DMS153 (cell line): ENCODE results near the gene PKNOX1.
"Not testable (repeated sequence)": the region's sequence is repeated elsewhere in the genome, so short reads cannot be mapped to it uniquely, and the experiment has no call there.

Experiments used
- DNase-seq: peaks from one replicate; lab custom pipeline; 2025; lab: John Stamatoyannopoulos, UW

The PKNOX1 gene

GRCh38 chr21:43020177-43020576 is 45.8 kb downstream of the PKNOX1 start:
- DNase-seq, result no peak

GRCh38 chr21:43020771-43021170 is 46.4 kb downstream of the PKNOX1 start:
- no peak for DNase-seq

DNA sequence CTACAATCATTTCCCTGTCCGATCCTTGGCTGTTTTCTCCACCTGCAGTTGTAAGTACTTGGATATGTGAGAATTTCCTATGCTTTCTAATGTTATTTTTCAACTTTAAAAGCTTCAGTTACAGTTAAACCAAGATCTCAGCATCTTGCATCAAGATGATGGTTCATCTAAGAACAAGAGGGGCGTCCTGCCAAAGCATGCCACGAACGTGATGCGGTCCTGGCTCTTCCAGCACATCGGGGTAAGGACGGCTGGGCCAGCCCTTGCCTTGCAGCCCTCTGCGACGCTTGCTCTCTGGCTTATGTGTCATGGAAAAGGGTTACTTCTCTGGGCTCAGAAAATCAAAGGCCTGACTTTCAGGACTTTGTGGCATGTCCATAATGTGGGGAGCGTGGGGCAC is 46.8 kb downstream of the PKNOX1 start:
- no peak for DNase-seq

- no peak for DNase-seq
These were observed 47.6 kb downstream of the PKNOX1 start for GRCh38 chr21:43021756-43022600.

DNA sequence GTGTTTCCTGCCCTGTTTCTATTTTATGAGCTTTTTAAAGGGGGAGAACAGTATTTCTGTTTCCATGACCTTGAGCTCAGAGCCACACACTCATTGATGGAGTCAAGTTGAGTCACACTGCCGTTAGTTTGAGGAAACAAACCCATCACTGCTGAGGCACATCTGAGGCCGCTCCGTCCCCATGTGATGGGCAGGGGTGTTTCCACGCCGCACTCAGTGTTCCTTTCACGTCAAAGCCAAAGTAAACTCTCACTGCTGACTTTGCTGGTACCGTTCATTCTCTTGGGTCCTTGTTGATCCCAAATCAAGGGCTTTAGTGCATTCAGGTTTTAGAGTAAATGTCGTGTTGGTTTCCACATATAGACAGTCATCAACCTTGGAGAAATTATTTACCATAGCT is 48.8 kb downstream of the PKNOX1 start:
- no peak for DNase-seq

GRCh38 chr21:43024439-43025136 is 50.2 kb downstream of the PKNOX1 start:
- no peak for DNase-seq

DNA sequence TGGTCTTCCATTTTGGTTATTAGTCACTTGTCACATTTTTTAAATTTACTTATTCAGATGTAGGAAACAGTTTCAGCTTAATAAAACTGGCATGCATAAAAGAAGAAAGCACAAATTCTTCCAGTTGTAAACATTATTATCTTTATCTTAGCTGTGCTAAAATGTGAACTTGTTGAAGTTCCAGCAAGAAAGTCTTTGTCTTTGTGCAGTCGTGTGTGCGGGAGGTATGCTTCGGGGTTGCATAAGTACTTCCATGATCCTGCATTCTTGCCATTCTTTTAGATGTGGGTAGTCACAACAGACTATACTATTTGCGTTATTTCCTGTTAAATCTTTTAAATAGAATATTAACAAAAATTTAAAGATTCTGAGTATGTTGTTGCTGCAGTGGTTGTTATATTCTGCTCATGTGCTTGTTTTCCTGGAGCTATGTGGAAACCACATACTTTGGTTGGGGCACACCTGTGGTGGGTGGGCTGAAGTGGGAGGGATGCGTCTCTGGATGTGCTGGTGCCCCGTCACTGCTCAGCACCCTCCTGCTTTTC is 51.3 kb downstream of the PKNOX1 start:
- no peak for DNase-seq

DNA sequence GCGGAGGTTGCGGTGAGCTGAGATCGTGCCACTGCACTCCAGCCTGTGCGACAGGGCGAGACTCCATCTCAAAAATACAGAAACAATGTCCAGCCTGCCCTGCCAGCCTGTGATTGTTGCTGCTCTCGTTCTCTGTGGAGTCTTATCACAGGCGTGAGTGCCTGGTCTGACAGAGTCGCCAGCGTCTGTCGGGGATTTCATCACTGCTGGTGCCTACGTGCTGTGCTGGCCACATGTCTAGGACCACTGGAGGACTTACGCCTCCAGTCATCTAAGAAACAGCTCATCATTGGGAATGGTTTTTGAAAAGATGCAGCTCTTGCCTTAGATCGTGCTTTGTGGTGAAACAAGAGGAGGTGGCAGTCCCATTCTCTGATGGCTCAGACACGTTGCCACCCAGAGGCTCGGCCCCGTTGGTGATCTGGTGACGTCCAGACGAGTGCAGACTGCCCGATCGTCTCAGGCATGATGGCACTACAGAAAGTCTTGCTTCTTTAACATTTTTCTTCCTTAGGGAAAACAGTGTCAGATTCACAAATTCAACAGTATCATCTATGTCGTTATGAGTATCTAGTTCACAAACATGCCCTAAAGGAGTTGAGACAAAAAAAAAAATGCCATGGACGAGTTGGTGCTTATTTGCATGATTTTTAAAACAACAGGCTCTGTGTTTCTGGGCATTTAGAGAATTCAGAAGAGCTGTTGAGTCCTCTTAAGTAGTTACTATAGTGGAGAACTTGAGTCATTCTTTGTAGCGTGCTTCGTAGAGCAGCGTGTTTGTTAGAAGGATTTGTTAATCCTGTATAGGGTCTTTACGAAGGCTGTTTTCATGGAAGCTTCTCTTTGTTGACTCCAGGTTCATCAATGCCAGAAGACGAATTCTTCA is 53.7 kb downstream of the PKNOX1 start:
- DNase-seq, result no peak

- no peak for DNase-seq
These were observed 55.4 kb downstream of the PKNOX1 start for GRCh38 chr21:43029785-43030184.

- no peak for DNase-seq
These were observed 56.8 kb downstream of the PKNOX1 start for GRCh38 chr21:43031121-43031619.

GRCh38 chr21:43034101-43034500 is 59.7 kb downstream of the PKNOX1 start:
- DNase-seq, result no peak

DNA sequence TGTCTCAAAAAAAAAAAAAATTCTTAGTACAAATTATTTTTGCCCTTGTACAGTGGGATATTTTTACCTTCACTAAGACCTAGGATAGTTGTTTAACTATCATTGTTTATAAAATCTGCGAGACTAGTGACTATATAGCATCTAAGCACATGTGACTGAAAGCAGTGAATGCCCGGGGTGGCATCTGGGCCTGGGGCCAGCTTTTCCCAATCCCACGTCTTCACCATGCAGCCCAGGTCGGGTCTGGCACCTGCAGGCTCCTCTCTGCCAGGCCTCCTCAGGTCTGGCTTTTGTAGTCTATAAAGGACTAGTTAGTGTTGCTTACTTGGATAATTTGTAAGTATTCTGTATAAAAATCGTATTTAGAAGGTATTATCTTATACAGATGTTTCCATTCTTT is 60.5 kb downstream of the PKNOX1 start:
- DNase-seq, result no peak

DNA sequence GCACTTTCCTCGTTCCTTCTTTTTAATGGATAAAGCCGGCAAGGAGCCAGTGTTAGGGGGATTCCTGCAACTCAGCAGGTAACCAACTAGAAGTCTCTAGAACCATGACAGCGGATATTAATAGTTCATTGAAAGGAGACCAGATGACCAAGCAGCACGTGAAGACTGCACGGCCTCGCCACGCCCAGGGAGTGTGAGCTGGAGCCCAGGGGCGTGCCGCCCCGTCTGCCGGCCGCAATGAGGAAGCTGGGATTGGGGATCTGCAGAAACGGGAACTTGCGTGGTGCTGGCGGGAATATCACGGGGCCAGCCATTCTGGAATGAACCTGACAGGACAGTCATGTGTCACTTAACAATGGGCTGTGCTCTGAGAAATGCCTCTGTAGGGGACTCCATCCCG is 62.5 kb downstream of the PKNOX1 start:
- DNase-seq, result not testable (repeated sequence)

- DNase-seq, result not testable (repeated sequence)
These were observed 63.7 kb downstream of the PKNOX1 start for GRCh38 chr21:43037918-43038658.

DNA sequence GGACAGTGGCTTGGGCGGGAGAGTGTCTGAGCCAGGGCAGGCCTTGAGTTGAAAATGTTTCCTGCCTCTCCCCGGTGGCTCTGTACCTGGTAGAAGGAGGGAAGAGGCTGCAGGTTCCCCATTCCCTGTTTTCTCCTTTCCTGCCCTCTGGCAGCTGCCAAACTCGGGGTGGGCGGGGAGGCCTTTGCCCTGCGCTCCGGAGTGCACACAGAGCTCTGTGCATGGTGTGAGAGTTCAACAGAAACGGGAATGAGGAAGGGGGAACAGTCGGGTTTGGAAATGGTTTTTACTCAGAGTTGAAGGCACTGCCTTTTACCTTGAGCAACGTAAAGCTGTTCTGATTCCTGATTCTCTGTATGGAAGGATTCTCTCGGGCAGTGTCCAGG is 64.3 kb downstream of the PKNOX1 start:
- DNase-seq, result not testable (repeated sequence)

DNA sequence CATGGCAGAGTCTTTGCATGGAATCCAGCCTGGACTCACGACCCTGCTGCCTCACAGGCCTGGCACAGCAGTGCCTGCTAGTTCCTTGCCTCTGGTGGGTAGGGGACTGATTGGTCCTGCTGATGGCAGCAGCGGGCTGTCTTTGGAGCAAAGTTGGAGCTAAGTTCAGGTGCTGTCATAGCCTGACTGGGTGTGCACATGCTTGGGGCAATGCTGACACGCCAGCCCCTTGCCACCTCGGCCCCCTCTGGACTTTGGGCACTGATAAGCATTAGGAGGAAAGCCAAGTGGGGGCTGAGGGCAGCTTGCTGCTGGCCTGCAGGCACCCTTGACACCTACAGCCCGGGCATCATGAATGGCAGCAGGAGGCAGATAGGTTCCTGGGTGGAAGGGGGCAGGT is 67.8 kb downstream of the PKNOX1 start:
- DNase-seq, result not testable (repeated sequence)

- not testable (repeated sequence) for DNase-seq
These were observed 68.9 kb downstream of the PKNOX1 start for GRCh38 chr21:43043291-43043690.

DNA sequence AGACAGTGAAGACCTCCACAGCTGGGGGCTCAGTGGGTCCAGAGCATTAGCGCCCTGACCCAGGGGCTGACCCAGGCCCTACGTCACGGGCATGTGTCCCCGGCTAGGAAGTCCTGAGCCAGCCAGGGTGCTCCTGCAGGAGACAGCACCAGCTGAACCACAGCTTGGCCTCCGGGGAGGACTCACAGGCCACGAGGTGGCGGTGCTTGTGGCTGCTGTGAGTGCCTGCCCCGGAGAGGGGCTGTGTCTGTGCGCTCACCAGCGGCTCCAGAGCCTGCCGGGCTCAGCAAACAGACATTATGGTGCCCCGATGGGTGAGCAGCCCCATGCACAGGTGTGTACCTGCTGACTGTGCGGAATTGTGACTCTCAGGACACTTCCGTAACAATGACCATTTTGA is 70.2 kb downstream of the PKNOX1 start:
- not testable (repeated sequence) for DNase-seq

DNA sequence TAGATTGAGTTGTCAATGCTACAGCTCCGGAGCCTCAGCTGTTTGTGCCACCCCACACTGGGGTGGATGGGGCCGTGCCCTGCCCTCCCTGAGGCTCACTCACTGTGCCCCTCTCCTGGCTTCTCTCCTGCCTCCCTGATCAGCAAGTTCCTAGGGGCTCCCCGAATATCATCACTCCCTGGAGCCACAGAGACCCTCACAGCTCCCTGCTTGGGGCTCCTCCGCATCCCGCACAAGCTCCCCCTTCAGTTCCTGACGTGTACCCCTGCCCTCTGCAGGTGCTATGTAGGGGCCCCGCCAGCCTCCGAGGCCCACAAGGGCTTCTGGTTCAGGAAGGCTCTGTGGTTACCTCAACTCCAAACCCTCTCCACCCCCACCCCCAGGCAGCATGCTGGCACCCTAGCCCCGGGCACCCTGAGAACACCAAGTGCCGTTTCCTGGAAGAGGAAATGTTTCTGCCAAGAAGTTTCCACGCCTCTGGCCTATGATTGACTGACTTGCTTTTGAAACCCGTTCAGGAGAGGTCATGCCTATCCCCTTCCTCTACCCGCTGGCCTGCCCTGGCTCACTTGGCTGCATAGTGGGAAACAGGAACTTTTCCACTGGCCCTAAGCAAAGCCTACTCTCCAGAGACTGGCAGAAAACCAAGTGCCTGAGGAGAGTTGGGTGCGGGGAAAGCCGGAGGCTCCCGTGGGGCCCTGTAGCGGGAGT is 71.0 kb downstream of the PKNOX1 start:
- DNase-seq, result not testable (repeated sequence)
